RKO (cell line): ENCODE measurements around the gene TAB3.

Experiments used
- DNase-seq: peaks from one replicate; pipeline ENCODE4 v3.0.0-alpha.2; 2016; ENCODE audit warnings: low spot score

TAB3 gene

DNA sequence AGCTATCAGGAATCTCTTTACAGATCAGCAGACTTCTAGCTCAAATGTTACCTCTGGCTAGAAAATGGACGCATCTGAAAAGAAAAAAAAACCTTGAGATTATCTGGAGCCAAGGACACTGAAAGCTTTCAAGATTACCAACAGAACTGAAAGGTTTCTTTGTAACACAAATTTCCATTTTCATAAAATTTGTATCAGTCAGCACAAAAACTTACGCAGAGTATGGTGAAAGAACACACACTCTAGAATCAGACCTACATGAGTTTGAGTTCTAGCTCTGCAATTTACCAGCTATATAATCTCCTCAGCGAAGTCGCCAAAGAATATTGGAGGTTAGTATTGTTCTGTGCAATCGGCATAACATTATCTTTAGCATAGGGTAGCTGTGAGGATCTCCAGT lies 1.8 kb downstream of the TAB3 start:
- no peak for DNase-seq

DNA sequence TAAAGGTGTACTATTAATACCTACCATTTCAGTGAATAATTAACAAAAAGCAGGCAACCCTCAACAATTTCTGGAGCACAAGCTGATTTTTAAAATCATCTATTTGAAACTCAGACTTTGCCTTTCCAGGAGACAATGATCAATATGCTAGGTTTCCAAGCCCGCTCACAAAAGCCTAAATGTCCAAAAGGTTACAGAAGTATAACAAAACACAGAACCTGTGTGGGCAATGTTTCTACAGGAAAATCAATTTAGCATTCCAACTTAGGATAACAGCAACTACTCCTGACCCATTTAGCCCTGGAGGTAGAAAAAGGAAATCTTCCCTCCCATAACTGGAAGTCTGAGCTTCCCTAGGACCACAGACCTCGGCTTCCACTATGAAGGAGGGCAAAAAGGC lies 3.9 kb downstream of the TAB3 start:
- DNase-seq, result no peak

DNA sequence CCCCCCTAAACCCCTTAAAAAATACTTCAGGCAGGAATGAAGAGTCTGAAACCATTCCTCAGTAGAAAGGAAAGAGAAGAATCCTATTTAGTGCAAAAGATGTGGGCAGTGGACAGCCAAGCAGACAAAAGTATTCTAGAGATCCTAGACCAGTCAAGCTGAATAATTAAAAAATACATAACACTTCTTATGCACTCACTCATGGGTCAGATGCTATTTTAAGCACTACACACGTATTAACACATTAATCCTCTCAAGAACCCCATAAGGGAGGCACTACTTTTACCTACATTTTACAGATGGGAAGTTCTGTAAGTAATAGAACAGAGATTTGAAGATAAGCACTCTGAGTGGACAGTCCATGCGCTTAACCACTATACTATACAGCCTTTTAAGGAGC lies 5.9 kb downstream of the TAB3 start:
- DNase-seq, result no peak

DNA sequence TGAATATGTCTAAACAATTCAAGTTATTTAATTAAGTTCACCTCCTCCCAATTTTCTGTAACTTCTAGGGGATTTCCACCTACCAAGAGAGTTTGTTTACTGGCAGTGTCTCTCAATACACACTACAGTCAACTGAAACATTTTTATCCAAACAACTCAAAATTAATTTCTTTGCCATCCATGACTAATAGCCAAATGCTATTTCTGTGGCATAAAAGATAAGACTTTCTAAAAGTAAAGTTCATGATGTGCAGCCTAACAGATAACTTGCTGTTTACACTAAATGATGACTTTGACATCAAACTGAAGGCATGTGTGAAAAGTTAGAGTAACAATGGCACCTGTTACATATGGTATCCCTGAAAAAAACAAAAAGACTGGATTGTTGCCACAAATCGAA lies 7.3 kb downstream of the TAB3 start:
- DNase-seq, result no peak

- no peak for DNase-seq
Measured at GRCh38 chrX:30881390-30881789, 7.7 kb downstream of the TAB3 start.

- no peak for DNase-seq
Measured at GRCh38 chrX:30880058-30880457, 9.0 kb downstream of the TAB3 start.

- no peak for DNase-seq
Measured at GRCh38 chrX:30876367-30876766, 12.7 kb downstream of the TAB3 start.

- peak; percentile 68 for DNase-seq
Measured at GRCh38 chrX:30875957-30876356, 13.1 kb downstream of the TAB3 start.

DNA sequence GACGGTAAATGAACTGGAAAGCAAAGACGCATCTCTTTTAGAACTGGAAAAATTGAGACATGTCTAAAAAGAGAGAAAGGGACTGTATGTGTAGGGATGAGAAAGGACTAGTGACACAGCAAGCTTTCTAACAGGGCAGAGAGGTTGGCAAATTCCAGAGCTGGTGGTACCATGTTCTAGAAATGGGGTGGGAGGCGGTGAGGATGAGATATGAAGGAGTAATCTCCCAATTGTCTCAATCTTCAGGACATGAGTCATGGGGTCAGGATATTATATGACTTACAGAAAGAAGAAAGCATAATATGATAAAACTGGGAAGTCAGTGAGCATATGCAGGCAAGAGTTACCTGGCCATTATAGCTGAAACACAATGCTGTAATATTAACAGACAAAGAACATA lies 14.2 kb downstream of the TAB3 start:
- DNase-seq, result no peak

DNA sequence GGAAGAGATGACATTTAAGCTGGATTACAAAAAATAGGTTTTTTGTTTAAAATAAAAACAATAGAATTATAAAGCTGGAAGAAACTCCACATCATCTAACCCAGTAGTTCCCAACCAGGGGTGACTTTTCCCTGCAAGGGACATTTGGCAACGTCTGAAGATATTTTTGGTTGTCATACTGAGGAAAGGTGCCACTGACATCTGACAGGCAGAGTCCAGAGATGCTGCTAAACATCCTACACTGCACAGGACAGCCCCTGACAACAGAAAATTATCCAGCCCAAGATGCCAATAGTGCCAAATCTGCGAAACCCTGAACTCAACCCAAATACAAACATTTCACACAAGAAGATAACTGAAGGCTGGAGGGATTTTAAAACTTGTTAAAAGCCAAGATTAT lies 18.5 kb downstream of the TAB3 start:
- DNase-seq, result no peak

GRCh38 chrX:30865612-30866011 lies 23.4 kb downstream of the TAB3 start:
- DNase-seq, result no peak

GRCh38 chrX:30865015-30865414 lies 24.0 kb downstream of the TAB3 start:
- DNase-seq, result no peak

DNA sequence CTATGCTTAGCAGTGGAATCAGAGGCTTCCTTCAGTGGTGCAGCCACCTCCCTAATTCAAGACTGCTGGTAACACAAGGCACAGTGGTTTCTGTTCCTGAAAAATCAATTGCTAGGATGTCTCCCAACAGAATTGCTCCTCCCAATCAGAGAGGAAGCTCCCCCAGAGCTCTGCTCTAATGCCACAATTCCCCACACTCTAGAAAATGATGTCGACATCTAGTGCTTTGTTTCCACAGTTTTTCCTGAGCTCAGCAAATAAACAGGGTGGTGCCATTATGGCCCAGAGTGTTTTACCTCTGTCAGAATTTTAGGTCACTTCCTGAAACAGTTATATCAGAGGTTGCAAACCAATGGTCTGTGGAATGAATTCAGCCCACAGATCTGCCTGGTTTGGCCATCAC lies 24.7 kb downstream of the TAB3 start:
- no peak for DNase-seq

DNA sequence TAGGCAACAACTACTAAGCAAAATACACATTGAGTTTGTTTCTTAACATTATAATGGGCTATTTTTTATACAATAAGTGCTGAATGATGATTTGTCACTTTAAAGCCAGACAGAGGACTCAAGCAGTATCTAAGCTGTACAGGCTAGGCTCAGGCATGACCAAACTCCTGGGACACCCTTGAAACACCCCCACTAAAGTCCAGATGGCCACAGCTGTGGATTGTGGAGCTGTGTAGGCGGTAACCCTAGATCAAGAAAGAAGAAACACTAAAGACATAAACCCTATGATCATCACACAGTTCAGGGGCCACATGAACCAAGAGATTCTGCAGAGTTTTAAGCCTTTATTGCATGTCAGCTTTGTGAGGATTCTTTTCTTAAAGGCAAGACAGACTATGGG lies 25.1 kb downstream of the TAB3 start:
- no peak for DNase-seq

DNA sequence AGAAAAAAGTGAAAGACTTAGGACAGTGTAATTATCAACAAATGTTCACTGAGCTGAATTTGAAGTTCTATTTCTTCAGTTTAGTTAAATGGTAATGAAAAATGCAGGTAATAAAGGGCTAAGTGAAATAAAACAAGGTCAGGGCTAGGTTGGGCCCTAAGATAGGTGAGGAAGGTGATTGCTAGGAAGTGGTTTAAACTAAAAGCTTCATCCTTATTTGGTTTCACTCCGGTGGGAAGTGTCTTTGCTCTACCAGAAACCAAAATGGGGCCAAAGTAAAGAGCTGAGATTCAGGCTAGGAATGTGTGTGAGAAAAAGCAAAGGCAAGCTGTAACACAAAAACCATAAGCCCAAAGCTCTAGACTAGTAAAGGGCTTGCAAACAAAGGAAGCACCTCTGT lies 31.0 kb downstream of the TAB3 start:
- no peak for DNase-seq

DNA sequence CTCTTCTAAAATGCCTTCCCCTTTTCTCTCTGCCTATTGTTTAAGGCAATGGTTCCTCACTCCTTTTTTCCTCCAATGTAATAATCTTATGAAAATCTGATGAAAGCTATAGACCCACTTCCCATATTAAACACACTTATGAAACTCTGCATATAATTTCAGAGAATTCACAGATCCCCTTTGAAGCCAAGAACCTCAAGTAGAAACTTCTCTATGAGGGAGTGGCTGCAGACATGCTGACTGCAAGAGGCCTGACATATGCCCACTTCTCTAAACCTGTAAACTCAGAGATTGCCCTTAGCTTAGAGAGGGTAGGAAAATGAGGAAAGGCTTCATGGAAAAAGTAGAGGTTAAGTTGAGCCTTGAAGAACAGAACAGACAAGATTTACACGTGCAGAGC lies 37.6 kb downstream of the TAB3 start:
- DNase-seq, result no peak

DNA sequence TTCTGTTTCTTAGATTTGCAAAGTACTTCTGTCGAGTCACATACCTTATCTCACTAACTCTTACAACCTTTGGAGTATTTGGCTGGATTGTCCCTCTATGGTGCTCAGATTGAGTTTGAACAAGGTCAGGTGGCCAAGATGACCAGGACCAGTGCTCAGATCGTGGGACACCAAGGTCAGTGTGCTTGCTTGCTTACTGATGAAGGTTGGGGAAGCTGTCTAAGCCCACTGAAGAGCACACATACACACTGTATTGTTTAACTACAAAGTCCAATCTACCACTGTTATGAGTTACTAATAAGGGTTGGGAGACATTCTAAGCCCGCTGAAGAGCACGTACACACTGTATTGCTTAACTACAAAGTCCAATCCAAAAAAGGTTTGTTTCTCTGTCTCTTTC lies 53.7 kb downstream of the TAB3 start:
- no peak for DNase-seq

GRCh38 chrX:30833896-30834295 lies 55.2 kb downstream of the TAB3 start:
- no peak for DNase-seq

DNA sequence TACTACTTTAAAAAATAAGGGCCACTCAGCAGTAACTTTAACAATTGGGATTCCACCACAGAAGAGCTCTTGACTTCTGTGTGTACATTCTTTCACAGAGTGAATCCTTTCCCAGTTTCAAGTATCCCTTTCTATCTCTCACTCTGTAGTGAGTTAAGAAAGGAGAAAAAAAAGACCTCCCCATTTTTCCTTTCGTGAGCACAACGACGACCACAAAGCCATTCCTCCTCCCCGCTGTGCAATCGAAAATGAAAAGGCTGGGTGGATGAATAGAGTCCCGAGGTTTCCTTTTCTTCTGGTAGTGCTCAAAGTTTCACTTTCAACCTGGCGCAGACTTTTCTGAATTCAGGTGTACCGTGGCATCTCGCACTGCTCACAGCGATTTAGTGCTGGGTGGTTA lies 58.0 kb downstream of the TAB3 start:
- DNase-seq, result no peak

- DNase-seq, result no peak
Measured at GRCh38 chrX:30830326-30830943, 58.6 kb downstream of the TAB3 start.

DNA sequence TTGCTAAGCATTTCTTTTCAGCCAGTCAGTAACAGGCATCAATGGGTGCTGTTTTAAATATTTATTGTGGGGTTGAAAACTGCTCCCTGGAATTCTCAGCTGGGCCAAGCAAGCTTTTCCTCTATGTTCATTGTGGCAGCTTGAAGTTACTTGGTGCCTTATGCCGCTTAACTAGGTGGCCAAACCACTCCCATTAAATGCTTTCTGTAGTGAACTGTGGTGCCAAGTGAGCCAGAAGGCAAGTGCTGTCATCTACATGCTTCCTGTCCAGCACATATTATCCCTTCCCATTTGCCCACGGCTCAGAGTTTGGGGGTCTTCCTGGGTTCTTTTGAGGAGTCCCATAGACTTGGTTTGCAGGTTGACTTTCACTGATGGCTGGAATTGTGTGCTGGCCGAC lies 64.8 kb downstream of the TAB3 start:
- no peak for DNase-seq

DNA sequence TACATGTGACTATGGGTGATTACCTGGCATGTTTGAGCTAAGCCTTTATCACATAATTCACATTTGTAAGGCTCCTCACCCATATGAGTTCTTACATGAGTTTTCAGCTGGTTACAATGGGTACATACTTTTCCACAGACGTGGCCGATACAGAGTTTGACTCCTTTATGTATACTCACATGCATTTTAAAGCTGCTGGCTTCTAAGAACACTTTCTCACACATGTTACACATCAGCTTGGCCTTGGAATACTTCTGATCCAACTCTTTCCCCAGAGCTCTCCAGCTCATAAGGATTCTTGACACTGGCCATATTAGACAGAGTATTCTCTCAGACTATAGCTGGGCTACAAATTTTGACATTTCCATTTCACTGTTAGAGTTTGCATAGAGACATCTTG lies 66.3 kb downstream of the TAB3 start:
- no peak for DNase-seq

DNA sequence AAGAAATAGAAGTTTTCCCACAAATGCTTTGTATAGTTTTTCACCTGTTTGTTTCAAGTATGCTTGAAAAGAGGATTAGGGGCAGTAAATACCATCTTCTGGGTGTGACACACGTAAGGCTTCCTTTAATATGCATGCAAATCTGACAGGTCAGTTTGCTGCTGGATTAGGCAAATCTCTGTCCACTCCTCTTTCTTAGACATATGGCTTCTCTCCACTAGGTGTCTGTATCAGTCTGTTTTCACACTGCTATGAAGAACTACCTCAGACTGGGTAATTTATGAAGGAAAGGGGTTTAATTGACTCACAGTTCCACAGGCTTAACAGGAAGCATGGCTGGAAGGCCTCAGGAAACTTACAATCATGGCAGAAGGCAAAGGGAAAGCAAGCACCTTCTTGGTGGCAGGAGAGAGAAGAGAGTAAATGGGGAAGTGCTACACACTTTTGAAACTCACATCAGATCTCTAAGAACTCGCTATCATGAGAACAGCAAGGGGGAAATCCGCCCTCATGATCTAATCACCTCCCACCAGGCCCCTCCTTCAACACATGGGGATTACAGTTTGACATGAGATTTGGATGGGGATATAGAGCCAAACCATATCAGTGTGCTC lies 66.9 kb downstream of the TAB3 start:
- DNase-seq, result peak; percentile 43

GRCh38 chrX:30821116-30821515 lies 67.9 kb downstream of the TAB3 start:
- DNase-seq, result peak; percentile 22
